Effector CD4-positive, alpha-beta T cell (primary cell): Measurements from ENCODE around the gene CCL8. TPM values are rescaled to one million over a fixed set of nuclear protein-coding genes. Genes with fewer than 3 reads are reported as not detected.

Source experiments
- DNase-seq: peaks from one replicate; pipeline ENCODE4 v3.0.0-alpha.2; 2020
- total RNA-seq: gene quantifications from one replicate; lab custom pipeline; 2026; lab: John Stamatoyannopoulos, UW

CCL8 gene
- not detected for total RNA-seq

- DNase-seq: no peak
Observed at GRCh38 chr17:34319039-34319483, at the start of gene CCL8. TSS of gene CCL8 (plus strand) at chr17:34319435. CDS start at chr17:34319502, 67 bp downstream.

GRCh38 chr17:34269969-34270368 is 49.3 kb upstream of the CCL8 start, which contains the start of gene CCL7:
TSS of gene CCL7 (plus strand) at chr17:34270221. CDS start at chr17:34270291, 70 bp downstream.
- DNase-seq: no peak

- DNase-seq: no peak
Observed at GRCh38 chr17:34275881-34276280, 43.4 kb upstream of the CCL8 start.

- no peak for DNase-seq
Observed at GRCh38 chr17:34276826-34277225, 42.4 kb upstream of the CCL8 start.

GRCh38 chr17:34283571-34283970 is 35.7 kb upstream of the CCL8 start:
- DNase-seq: no peak

GRCh38 chr17:34285286-34285792 is 33.9 kb upstream of the CCL8 start, which contains the start of gene CCL11:
TSS of gene CCL11 (plus strand) at chr17:34285742. CDS start at chr17:34285809, 67 bp downstream.
- no peak for DNase-seq

- DNase-seq: no peak
Observed at GRCh38 chr17:34287875-34288274, 31.4 kb upstream of the CCL8 start.

GRCh38 chr17:34290586-34290985 is 28.6 kb upstream of the CCL8 start:
- DNase-seq: no peak

GRCh38 chr17:34291721-34292348 is 27.4 kb upstream of the CCL8 start:
- no peak for DNase-seq

GRCh38 chr17:34299027-34299426 is 20.2 kb upstream of the CCL8 start:
- DNase-seq: no peak

- no peak for DNase-seq
Observed at GRCh38 chr17:34299956-34300577, 19.2 kb upstream of the CCL8 start.

GRCh38 chr17:34300652-34301370 is 18.4 kb upstream of the CCL8 start:
- DNase-seq: no peak

GRCh38 chr17:34301986-34302385 is 17.2 kb upstream of the CCL8 start:
- no peak for DNase-seq

- no peak for DNase-seq
Observed at GRCh38 chr17:34302636-34303035, 16.6 kb upstream of the CCL8 start.

- no peak for DNase-seq
Observed at GRCh38 chr17:34303606-34304005, 15.6 kb upstream of the CCL8 start.

- no peak for DNase-seq
Observed at GRCh38 chr17:34305061-34305460, 14.2 kb upstream of the CCL8 start.

- DNase-seq: no peak
Observed at GRCh38 chr17:34305606-34306005, 13.6 kb upstream of the CCL8 start.

- DNase-seq: no peak
Observed at GRCh38 chr17:34306466-34306865, 12.8 kb upstream of the CCL8 start.

GRCh38 chr17:34307110-34307509 is 12.1 kb upstream of the CCL8 start:
- no peak for DNase-seq

- DNase-seq: no peak
Observed at GRCh38 chr17:34308371-34308770, 10.9 kb upstream of the CCL8 start.

- no peak for DNase-seq
Observed at GRCh38 chr17:34311291-34311690, 7.9 kb upstream of the CCL8 start.

- DNase-seq: no peak
Observed at GRCh38 chr17:34312080-34312479, 7.2 kb upstream of the CCL8 start.

- no peak for DNase-seq
Observed at GRCh38 chr17:34313164-34313563, 6.1 kb upstream of the CCL8 start.

GRCh38 chr17:34314279-34314678 is 5.0 kb upstream of the CCL8 start:
- DNase-seq: no peak
